IPS-15b (cell line): ENCODE measurements around the gene TIAM2.

Experiments used
- H3K27me3 ChIP-seq: one replicate; pipeline ENCODE4 v1.6.1; 2013; ENCODE audit warnings: low read length; ENCODE audit not compliant: control insufficient read depth, insufficient read depth
- H3K36me3 ChIP-seq: one replicate; pipeline ENCODE4 v1.6.1; 2013; ENCODE audit warnings: low read length; ENCODE audit not compliant: control insufficient read depth, insufficient read depth
- H3K4me1 ChIP-seq: one replicate; pipeline ENCODE4 v1.6.1; 2013; ENCODE audit warnings: mild to moderate bottlenecking, low read length; ENCODE audit not compliant: control insufficient read depth, insufficient read depth
- H3K4me3 ChIP-seq: one replicate; pipeline ENCODE4 v1.5.1; 2013; ENCODE audit warnings: low read depth, low read length
- H3K9ac ChIP-seq: one replicate; pipeline ENCODE4 v1.6.1; 2013; ENCODE audit warnings: low read depth, mild to moderate bottlenecking, low read length
- H3K9me3 ChIP-seq: one replicate; pipeline ENCODE4 v1.6.1; 2013; ENCODE audit warnings: mild to moderate bottlenecking, low read length; ENCODE audit not compliant: control insufficient read depth, insufficient read depth

Gene TIAM2

DNA sequence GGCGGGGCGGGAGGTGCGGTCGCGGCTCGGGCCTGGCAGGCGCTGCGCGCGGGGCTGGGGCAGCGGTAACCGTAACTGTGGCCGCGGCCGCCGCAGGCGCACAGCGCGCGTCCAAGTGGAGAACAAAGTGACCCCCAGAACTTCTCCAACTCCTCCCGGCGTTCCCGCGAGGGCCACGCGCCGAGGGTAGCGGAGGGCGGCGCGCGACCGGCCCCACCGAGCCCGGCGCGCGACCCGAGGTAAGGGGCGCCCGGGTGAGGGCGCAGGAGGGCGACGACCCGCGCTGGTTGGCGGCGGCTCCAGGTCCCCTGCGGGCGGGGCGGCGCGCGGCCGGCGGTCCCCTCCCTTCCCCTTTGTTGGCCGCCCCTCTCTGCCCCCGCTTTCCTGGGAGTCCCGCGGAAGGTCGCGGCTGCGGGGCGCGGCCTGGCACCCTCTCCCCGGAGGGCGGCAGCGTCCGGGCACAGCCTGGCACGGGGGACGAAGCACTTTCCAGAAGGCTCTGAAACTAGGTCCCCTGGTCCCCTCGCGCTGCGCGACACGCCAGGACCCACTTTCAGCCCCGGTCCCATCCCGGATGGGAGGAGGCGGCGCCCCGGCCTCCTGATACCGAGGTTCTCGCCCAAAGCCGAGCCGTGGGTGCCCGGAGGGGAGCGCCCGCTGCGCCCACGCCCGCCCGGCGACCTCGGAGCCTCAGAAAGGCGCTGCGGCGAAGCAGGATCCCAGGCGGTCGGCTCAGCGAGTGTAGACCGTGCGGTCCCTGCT is at the start of gene TIAM2:
Gene TIAM2, plus strand, starts transcription at position 62 of the 762 bp plus-strand sequence. CDS start 133,909 bp downstream, outside the sequence.
- Histone ChIP-seq H3K9me3 (no peaks in the 10 kb centered on the region), H3K36me3 (no peaks in the 10 kb centered on the region), H3K9ac (peak within 1 kb of the TSS; percentile 54), H3K4me3 (peak within 1 kb of the TSS; percentile 77), H3K27me3 (peaks cover 7% of the 10 kb centered on the region), H3K4me1 (no peaks in the 10 kb centered on the region)

DNA sequence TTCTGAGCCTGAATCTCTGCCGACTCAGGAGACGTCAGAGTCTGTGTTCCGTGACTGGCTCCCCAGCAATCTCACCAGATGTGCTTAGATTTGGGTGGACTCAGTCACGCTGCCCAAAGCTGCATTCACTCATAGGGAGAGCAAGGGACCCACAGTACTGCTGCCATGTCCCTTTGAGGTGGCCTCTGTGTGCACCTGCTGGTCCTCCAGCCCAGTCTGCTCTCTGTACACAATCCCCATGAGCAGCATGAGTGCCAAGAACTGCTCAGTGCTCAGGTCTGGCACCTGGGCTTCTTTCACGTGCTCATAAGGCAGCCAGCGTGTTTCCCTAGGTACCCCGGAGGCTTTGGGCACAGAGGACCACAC is 44.2 kb upstream of the TIAM2 start:
- H3K27me3 ChIP-seq, result no peaks in the 10 kb centered on the region
- H3K9ac ChIP-seq, result no peak overlapping the region
- no peaks in the 10 kb centered on the region for H3K9me3 ChIP-seq
- no peak overlapping the region for H3K4me3 ChIP-seq
- no peaks in the 10 kb centered on the region for H3K36me3 ChIP-seq
- H3K4me1 ChIP-seq, result no peaks in the 10 kb centered on the region

DNA sequence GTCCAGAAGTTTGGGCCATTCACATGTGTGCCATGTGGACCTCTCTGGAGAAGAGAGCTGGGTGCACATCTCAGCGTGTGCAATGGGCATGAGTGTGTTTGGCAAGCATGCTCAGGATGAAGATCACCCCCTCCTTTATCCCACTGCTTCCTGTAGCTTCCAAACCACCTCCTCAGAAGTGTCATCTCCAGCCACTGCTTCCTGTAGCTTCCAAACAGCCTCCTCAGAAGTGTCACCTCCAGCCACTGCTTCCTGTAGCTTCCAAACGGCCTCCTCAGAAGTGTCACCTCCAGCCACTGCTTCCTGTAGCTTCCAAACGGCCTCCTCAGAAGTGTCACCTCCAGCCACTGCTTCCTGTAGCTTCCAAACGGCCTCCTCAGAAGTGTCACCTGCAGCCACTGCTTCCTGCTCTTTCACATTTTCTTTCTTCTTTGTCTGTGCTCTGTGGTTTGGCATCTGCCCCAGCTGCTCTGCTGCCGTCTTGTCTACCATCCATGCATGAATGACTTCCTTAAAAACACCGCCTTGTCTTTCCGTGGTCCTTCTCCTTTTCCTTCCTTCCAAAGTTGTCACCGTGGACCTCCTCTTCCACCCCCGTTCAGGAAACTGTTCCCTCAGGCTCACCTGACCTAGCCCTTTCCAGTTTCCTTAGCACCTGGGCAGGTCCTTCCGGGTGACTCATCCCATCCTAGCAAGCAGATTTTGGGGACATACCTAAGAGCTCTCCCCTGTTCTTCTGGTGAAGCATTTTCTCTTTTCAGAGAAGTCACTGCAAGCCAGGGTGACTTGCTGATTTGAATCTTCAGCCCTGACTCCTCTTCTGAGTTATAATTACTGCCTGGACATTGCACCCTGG is 43.5 kb upstream of the TIAM2 start:
- Histone ChIP-seq H3K27me3 (no peaks in the 10 kb centered on the region), H3K9ac (no peak overlapping the region), H3K4me1 (no peaks in the 10 kb centered on the region), H3K36me3 (no peaks in the 10 kb centered on the region), H3K4me3 (no peak overlapping the region), H3K9me3 (no peaks in the 10 kb centered on the region)

DNA sequence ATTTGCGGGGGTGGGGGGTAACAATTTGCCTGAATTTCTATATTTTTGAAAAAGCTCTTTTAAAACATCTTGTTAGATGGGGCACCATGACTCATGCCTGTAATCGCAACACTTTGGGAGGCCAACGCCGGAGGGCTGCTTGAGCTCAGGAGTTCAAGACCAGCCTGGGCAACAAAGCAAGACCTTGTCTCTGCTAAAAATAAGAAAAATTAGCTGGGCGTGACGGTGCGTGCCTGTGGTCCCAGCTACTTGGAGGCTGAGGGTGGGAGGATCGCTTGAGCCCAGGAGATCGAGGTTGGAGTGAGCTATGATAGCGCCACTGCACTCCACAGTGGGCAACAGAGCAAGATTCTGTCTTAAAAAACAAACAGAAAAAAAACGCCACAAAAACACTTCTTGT is 41.5 kb upstream of the TIAM2 start:
- Histone ChIP-seq H3K9ac (no peak overlapping the region), H3K4me3 (no peak overlapping the region), H3K9me3 (no peaks in the 10 kb centered on the region), H3K36me3 (no peaks in the 10 kb centered on the region), H3K27me3 (no peaks in the 10 kb centered on the region), H3K4me1 (no peaks in the 10 kb centered on the region)

DNA sequence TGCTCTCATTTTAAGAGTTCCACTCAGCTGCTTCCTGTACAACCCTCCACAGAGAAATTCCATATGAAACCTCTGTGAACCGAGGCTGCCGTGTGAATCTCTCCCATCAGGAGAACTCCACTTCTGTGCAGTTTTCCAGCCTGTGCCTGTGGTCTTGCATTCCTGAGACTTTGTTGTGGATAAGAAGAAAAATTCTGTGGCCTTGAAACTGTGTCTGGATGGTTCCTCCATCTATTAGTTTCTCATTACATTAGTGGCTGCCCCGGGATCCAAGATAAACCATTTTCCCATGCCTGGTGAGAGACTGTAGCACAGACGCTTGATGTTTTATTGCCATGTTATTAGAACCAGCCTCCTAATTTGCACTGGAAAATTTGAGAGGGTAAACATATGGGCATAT is 40.8 kb upstream of the TIAM2 start:
- H3K36me3 ChIP-seq, result no peaks in the 10 kb centered on the region
- no peaks in the 10 kb centered on the region for H3K4me1 ChIP-seq
- no peaks in the 10 kb centered on the region for H3K9me3 ChIP-seq
- H3K9ac ChIP-seq, result no peak overlapping the region
- no peak overlapping the region for H3K4me3 ChIP-seq
- no peaks in the 10 kb centered on the region for H3K27me3 ChIP-seq

DNA sequence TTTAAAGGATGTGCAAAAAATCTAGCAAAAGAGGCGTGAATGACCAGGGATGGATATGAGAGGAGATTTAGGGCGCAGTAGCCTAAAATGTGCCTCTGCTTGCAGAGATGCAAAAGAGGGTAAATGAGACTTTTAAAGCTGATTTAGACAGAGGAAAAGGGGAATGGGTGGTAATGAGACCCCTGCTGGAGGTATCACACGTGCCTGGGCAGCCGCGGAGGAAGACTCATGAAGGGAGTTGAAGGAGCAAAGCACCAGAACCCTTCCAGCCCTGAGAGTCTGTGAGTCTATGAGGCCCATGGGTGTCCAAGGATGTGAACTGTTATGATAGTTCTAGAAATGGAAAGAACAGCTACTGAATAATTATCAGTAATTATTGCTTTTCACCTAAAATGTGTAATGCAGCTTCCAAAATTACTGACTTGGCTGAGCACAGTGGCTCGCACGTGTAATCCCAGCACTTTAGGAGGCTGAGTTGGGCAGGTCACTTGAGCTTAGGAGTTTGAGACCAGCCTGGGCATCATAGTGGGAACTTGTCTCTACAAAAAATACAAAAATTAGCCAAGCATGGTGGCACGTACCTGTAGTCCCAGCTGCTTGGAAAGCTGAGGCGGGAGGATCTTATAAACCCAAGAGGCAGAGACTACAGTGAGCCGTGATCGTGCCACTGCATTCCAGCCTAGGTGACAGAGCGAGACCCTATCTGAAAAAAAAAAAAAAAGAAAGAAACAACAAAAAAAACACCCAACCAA is 38.2 kb upstream of the TIAM2 start:
- no peaks in the 10 kb centered on the region for H3K36me3 ChIP-seq

DNA sequence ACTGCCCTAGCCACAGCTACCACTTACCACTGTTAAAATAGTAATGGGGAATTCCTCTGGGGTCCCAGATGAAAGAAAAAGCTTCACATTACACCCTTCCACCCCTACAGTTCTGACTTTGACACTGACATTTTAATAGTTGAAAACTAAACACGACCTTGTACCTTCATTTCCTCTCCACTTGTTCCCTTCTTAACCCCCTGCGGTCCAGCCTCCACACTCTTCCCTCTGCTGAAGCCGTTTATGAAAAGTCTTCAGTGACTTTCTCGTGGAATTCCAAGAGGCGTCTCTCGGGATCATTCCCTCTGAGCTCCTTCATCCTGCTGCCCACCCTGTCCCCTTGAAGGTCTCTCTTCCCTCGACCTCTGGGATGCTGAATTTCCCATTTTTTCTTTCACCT is 36.6 kb upstream of the TIAM2 start:
- no peaks in the 10 kb centered on the region for H3K36me3 ChIP-seq
- no peak overlapping the region for H3K4me3 ChIP-seq
- H3K4me1 ChIP-seq, result no peaks in the 10 kb centered on the region
- no peak overlapping the region for H3K9ac ChIP-seq
- H3K9me3 ChIP-seq, result no peaks in the 10 kb centered on the region
- no peaks in the 10 kb centered on the region for H3K27me3 ChIP-seq

More for the DNA sequence above, 38.2 kb upstream of the TIAM2 start:
- H3K4me1 ChIP-seq, result no peaks in the 10 kb centered on the region
- no peak overlapping the region for H3K9ac ChIP-seq
- H3K27me3 ChIP-seq, result no peaks in the 10 kb centered on the region
- no peak overlapping the region for H3K4me3 ChIP-seq
- no peaks in the 10 kb centered on the region for H3K9me3 ChIP-seq

DNA sequence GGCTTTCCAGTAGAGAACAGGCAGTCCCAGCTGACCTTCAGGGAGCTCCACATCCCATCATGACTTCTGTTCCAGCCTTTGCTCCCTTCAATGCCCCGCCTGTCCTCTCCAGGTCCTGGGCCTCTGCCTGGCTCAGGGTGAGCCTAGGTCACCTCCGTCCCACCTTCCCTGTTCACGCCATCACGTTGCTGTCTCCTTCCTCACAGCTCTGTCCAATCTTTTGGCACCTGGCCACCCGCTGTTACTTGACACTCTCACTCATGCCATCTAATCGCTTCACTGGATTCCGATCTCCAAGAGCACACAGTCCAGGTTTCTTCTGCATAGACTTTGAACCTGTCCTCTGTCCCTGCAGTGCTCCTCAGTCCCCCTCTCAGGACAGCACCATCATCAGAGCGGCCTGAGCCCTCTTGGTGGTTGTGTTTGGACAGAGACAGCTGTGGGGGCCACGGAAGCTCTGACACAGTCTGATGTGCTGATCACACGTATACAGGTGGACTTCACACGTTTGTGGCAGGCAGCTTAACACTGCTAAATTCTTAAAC is 34.7 kb upstream of the TIAM2 start:
- H3K9me3 ChIP-seq, result no peaks in the 10 kb centered on the region
- no peaks in the 10 kb centered on the region for H3K4me1 ChIP-seq
- H3K27me3 ChIP-seq, result no peaks in the 10 kb centered on the region
- no peak overlapping the region for H3K9ac ChIP-seq
- H3K4me3 ChIP-seq, result no peak overlapping the region
- no peaks in the 10 kb centered on the region for H3K36me3 ChIP-seq

DNA sequence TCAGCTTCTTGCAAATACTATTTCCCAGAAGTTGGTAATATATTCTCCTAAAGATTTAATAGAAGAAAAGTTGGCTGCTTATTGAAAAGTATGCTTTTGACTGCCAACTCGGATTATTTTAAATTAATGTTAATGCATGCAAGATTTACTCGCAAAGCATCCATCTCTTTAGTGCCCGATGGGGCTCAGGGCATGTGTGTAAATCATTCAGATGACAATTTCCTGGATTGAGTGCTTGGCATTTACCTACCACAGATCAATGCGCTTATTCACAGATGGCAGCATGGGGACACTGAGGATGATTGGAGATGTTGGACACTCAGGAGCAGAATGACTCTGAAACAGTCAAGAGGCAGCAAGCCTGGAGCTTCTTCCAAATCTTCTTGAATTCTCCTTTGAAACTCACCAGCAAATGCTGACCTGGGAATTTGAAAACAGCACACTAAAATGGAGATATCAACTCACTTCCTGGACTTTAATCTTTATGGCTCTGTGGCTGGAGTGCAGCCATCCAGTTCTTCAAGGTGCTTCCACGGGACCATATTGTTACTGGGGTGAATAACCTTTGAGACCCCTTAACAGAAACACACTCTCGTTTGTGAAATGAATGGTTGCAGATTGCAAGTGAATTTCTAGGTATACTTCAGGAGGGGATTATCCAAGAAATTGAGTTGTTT is 34.1 kb upstream of the TIAM2 start:
- no peaks in the 10 kb centered on the region for H3K9me3 ChIP-seq
- no peak overlapping the region for H3K4me3 ChIP-seq
- no peaks in the 10 kb centered on the region for H3K4me1 ChIP-seq
- H3K9ac ChIP-seq, result no peak overlapping the region
- H3K27me3 ChIP-seq, result no peaks in the 10 kb centered on the region
- H3K36me3 ChIP-seq, result no peaks in the 10 kb centered on the region

DNA sequence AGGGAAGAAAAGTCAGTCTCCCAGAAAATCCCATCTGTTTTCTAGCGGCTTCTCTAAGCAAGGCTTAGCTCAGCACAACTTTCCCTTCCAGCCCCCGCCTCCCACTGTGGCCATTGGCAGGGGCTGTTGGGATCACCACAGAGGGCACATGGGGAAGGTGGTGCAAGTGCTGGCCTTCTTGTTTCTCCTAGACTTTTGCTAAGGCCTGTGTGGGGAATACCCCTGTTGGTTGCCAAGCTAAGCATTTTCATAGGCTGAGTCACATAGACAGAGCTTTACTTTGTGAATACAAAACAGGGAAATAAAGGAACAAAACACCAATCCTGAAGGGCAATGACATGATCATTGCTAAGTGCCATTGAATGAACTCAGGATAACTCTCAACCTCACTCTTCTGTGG is 32.4 kb upstream of the TIAM2 start:
- Histone ChIP-seq H3K27me3 (no peaks in the 10 kb centered on the region), H3K4me3 (no peak overlapping the region), H3K36me3 (no peaks in the 10 kb centered on the region), H3K9ac (no peak overlapping the region), H3K4me1 (no peaks in the 10 kb centered on the region), H3K9me3 (peaks cover 3% of the 10 kb centered on the region)
